PFSK-1 (cell line): ENCODE measurements around the gene CDKN2B.

Source experiments
- FOXP2 ChIP-seq: optimal IDR thresholded peaks from 2 replicates; pipeline ENCODE3; 2011; ENCODE audit warnings: borderline replicate concordance, control low read depth, inconsistent platforms; ENCODE audit not compliant: insufficient read depth; ENCODE audit errors: extremely low read length, extremely low read depth
- POLR2AphosphoS5 ChIP-seq: IDR thresholded peaks from 2 replicates; pipeline ENCODE4 v1.6.1; 2012; ENCODE audit warnings: low read depth, mild to moderate bottlenecking, control low read depth, low read length, moderate library complexity
- REST ChIP-seq, 2 experiments: IDR thresholded peaks; 2 replicates each; pipeline versions ENCODE4 v1.6.1 to v1.8.0; 2011 to 2012; ENCODE audit warnings: low read depth in 2 of 2, low read length in 2 of 2, control low read depth in 1 of 2, inconsistent platforms in 1 of 2, mild to moderate bottlenecking in 1 of 2, moderate library complexity in 1 of 2; ENCODE audit not compliant: insufficient read depth in 1 of 2
- SIN3A ChIP-seq: IDR thresholded peaks from 2 replicates; pipeline ENCODE4 v1.6.1; 2012; ENCODE audit warnings: mild to moderate bottlenecking, low read length, moderate library complexity, borderline replicate concordance; ENCODE audit not compliant: insufficient read depth
- TAF1 ChIP-seq: IDR thresholded peaks from 2 replicates; pipeline ENCODE4 v1.6.1; 2012; ENCODE audit warnings: low read length, control low read depth, borderline replicate concordance; ENCODE audit not compliant: insufficient read depth

CDKN2B gene

GRCh38 chr9:21965401-21965951 lies 43.6 kb downstream of the CDKN2B start:
- TF ChIP-seq TAF1: no peak
- no peak for TF ChIP-seq SIN3A
- TF ChIP-seq REST (IDR thresholded peaks at IDR 0.05; ENCODE audit: insufficient read depth in 1 of 2, low read depth in 2 of 2, low read length in 2 of 2): no peak
- TF ChIP-seq POLR2AphosphoS5: no peak
- no peak for TF ChIP-seq FOXP2

- TF ChIP-seq TAF1 (no peak), REST (IDR thresholded peaks at IDR 0.05; ENCODE audit: insufficient read depth in 1 of 2, low read depth in 2 of 2, low read length in 2 of 2) (no peak), SIN3A (no peak), FOXP2 (no peak), POLR2AphosphoS5 (no peak)
These were observed 44.1 kb downstream of the CDKN2B start for GRCh38 chr9:21964925-21965385.

GRCh38 chr9:21961569-21961968 lies 47.5 kb downstream of the CDKN2B start:
- TF ChIP-seq POLR2AphosphoS5 (no peak), TAF1 (no peak), REST (IDR thresholded peaks at IDR 0.05; ENCODE audit: insufficient read depth in 1 of 2, low read depth in 2 of 2, low read length in 2 of 2) (no peak), FOXP2 (no peak), SIN3A (no peak)

- no peak for TF ChIP-seq REST (IDR thresholded peaks at IDR 0.05; ENCODE audit: insufficient read depth in 1 of 2, low read depth in 2 of 2, low read length in 2 of 2)
- TF ChIP-seq SIN3A: no peak
- no peak for TF ChIP-seq TAF1
- TF ChIP-seq POLR2AphosphoS5: no peak
- TF ChIP-seq FOXP2: no peak
These were observed 50.3 kb downstream of the CDKN2B start for GRCh38 chr9:21958833-21959232.
